ENCODE data around the gene HAUS5. TPM values are rescaled to one million over a fixed set of nuclear protein-coding genes. Genes with fewer than 3 reads are reported as not detected.

Gene HAUS5
- total RNA-seq (10 to 100 TPM; 37.3 to 39.3 TPM), polyA plus RNA-seq (6.7 TPM)

- Histone ChIP-seq H3K36me3 (ENCODE audit: insufficient read depth, low read length) (no peaks in the 10 kb centered on the region), H3K9me3 (ENCODE audit: low read length) (no peaks in the 10 kb centered on the region), H3K4me1 (ENCODE audit: insufficient read depth, low read length) (peaks cover 31% of the 10 kb centered on the region), H3K27me3 (ENCODE audit: insufficient read depth, low read length, poor library complexity, severe bottlenecking) (no peaks in the 10 kb centered on the region), H3K27ac (ENCODE audit: low read depth, low read length) (peak within 1 kb of the TSS; percentile 86), H3K4me3 (ENCODE audit: low read length) (peak within 1 kb of the TSS; percentile 91)
- POLR2A ChIA-PET, result interaction anchor here (0.6 to 1.0 kb wide), 2 partner anchors 31 to 35 kb away, joined by 3 read pairs; partner anchors contain the start of gene COX6B1
- Mint-ChIP-seq H3K27ac (peak within 1 kb of the TSS; percentile 54 to 95 (median 90)), H3K4me1 (peaks cover 25 to 41% (median 31%) of the 10 kb centered on the region in 3 donors), H3K36me3 (peaks cover 0 to 28% (median 6%) of the 10 kb centered on the region in 3 donors), H3K4me3 (peak within 1 kb of the TSS; percentile 84 to 95 (median 87)), H3K9me3 (peaks cover 0 to 4% (median 0%) of the 10 kb centered on the region in 5 donors), H3K27me3 (no peaks in the 10 kb centered on the region)
- CTCF ChIA-PET, result interaction anchor here (0.7 to 1.6 kb wide), 4 partner anchors 10 to 334 kb away, joined by 3 to 4 read pairs (median 3); no protein-coding TSS in a partner anchor
- DNase-seq, result peak; percentile 93 to 96 (median 94)
These were observed at the start of gene HAUS5 for GRCh38 chr19:35612559-35613321. Gene HAUS5, plus strand, starts transcription at chr19:35612735. Its CDS starts 60 bp downstream, at chr19:35612795.

- H3K27me3 ChIP-seq (ENCODE audit: insufficient read depth, low read length, poor library complexity, severe bottlenecking), result peaks cover 11% of the 10 kb centered on the region
- Mint-ChIP-seq H3K4me3 (no peak overlapping the region), H3K27ac (no peak overlapping the region), H3K4me1 (peaks cover 2 to 8% (median 3%) of the 10 kb centered on the region in 3 donors), H3K36me3 (no peaks in the 10 kb centered on the region), H3K27me3 (peaks cover 37 to 61% of the 10 kb centered on the region in 2 donors), H3K9me3 (no peaks in the 10 kb centered on the region)
- H3K4me1 ChIP-seq (ENCODE audit: insufficient read depth, low read length), result peaks cover 8% of the 10 kb centered on the region
- ChIA-PET POLR2A (no interaction called here), CTCF (no interaction called here)
- H3K36me3 ChIP-seq (ENCODE audit: insufficient read depth, low read length), result no peaks in the 10 kb centered on the region
- H3K4me3 ChIP-seq (ENCODE audit: low read length), result no peak overlapping the region
- H3K27ac ChIP-seq (ENCODE audit: low read depth, low read length), result no peak overlapping the region
- H3K9me3 ChIP-seq (ENCODE audit: low read length), result no peaks in the 10 kb centered on the region
- no peak for DNase-seq
These were observed 49.8 kb upstream of the HAUS5 start for GRCh38 chr19:35562776-35563175.

GRCh38 chr19:35563207-35563829, 49.2 kb upstream of the HAUS5 start, which contains the start of gene ATP4A:
Gene ATP4A, minus strand, starts transcription at chr19:35563658. Its CDS starts 29 bp downstream, at chr19:35563629.
- CTCF ChIA-PET, result no interaction called here
- Mint-ChIP-seq H3K27ac (no peak within 1 kb of the TSS), H3K4me3 (no peak within 1 kb of the TSS), H3K36me3 (no peaks in the 10 kb centered on the region), H3K27me3 (peaks cover 35 to 60% of the 10 kb centered on the region in 2 donors), H3K4me1 (peaks cover 0 to 5% (median 1%) of the 10 kb centered on the region in 3 donors), H3K9me3 (no peaks in the 10 kb centered on the region)
- no peak for DNase-seq
- H3K9me3 ChIP-seq (ENCODE audit: low read length), result no peaks in the 10 kb centered on the region
- H3K4me1 ChIP-seq (ENCODE audit: insufficient read depth, low read length), result peaks cover 3% of the 10 kb centered on the region
- H3K27ac ChIP-seq (ENCODE audit: low read depth, low read length), result no peak within 1 kb of the TSS
- H3K36me3 ChIP-seq (ENCODE audit: insufficient read depth, low read length), result no peaks in the 10 kb centered on the region
- POLR2A ChIA-PET, result no interaction called here
- no peak within 1 kb of the TSS for H3K4me3 ChIP-seq (ENCODE audit: low read length)
- H3K27me3 ChIP-seq (ENCODE audit: insufficient read depth, low read length, poor library complexity, severe bottlenecking), result peaks cover 11% of the 10 kb centered on the region

GRCh38 chr19:35565016-35565856, 47.3 kb upstream of the HAUS5 start:
- Histone ChIP-seq H3K4me1 (ENCODE audit: insufficient read depth, low read length) (no peaks in the 10 kb centered on the region), H3K36me3 (ENCODE audit: insufficient read depth, low read length) (no peaks in the 10 kb centered on the region), H3K27ac (ENCODE audit: low read depth, low read length) (no peak overlapping the region), H3K27me3 (ENCODE audit: insufficient read depth, low read length, poor library complexity, severe bottlenecking) (no peaks in the 10 kb centered on the region), H3K4me3 (ENCODE audit: low read length) (no peak overlapping the region), H3K9me3 (ENCODE audit: low read length) (no peaks in the 10 kb centered on the region)
- peaks cover 30 to 55% of the 10 kb centered on the region in 2 donors for H3K27me3 Mint-ChIP-seq
- no peaks in the 10 kb centered on the region for H3K36me3 Mint-ChIP-seq
- ChIA-PET POLR2A (no interaction called here), CTCF (interaction anchor here (0.6 to 0.7 kb wide), 2 partner anchors 55 to 498 kb away, joined by 3 to 5 read pairs; no protein-coding TSS in a partner anchor)
- H3K27ac Mint-ChIP-seq, result peak overlapping the region in 1 of 8 donors; percentile 35
- H3K4me1 Mint-ChIP-seq, result no peaks in the 10 kb centered on the region
- no peak overlapping the region for H3K4me3 Mint-ChIP-seq
- DNase-seq, result no peak
- H3K9me3 Mint-ChIP-seq, result peaks cover 0 to 4% (median 0%) of the 10 kb centered on the region in 5 donors

GRCh38 chr19:35566738-35567137, 45.8 kb upstream of the HAUS5 start:
- Histone ChIP-seq H3K4me1 (ENCODE audit: insufficient read depth, low read length) (no peaks in the 10 kb centered on the region), H3K9me3 (ENCODE audit: low read length) (no peaks in the 10 kb centered on the region), H3K27ac (ENCODE audit: low read depth, low read length) (no peak overlapping the region), H3K4me3 (ENCODE audit: low read length) (no peak overlapping the region), H3K27me3 (ENCODE audit: insufficient read depth, low read length, poor library complexity, severe bottlenecking) (no peaks in the 10 kb centered on the region), H3K36me3 (ENCODE audit: insufficient read depth, low read length) (no peaks in the 10 kb centered on the region)
- peaks cover 23 to 50% of the 10 kb centered on the region in 2 donors for H3K27me3 Mint-ChIP-seq
- DNase-seq, result no peak
- peaks cover 0 to 4% (median 0%) of the 10 kb centered on the region in 5 donors for H3K9me3 Mint-ChIP-seq
- CTCF ChIA-PET, result no interaction called here
- H3K36me3 Mint-ChIP-seq, result no peaks in the 10 kb centered on the region
- no peak overlapping the region for H3K27ac Mint-ChIP-seq
- no peak overlapping the region for H3K4me3 Mint-ChIP-seq
- POLR2A ChIA-PET, result no interaction called here
- H3K4me1 Mint-ChIP-seq, result no peaks in the 10 kb centered on the region

GRCh38 chr19:35569281-35569781, 43.2 kb upstream of the HAUS5 start:
- no peaks in the 10 kb centered on the region for H3K36me3 Mint-ChIP-seq
- no peak for DNase-seq
- H3K4me3 Mint-ChIP-seq, result no peak overlapping the region
- POLR2A ChIA-PET, result no interaction called here
- H3K9me3 Mint-ChIP-seq, result peaks cover 0 to 6% (median 4%) of the 10 kb centered on the region in 5 donors
- H3K9me3 ChIP-seq (ENCODE audit: low read length), result no peaks in the 10 kb centered on the region
- H3K27me3 Mint-ChIP-seq, result peaks cover 14 to 46% of the 10 kb centered on the region in 2 donors
- no peak overlapping the region for H3K27ac ChIP-seq (ENCODE audit: low read depth, low read length)
- H3K4me1 ChIP-seq (ENCODE audit: insufficient read depth, low read length), result no peaks in the 10 kb centered on the region
- no peaks in the 10 kb centered on the region for H3K4me1 Mint-ChIP-seq
- H3K36me3 ChIP-seq (ENCODE audit: insufficient read depth, low read length), result no peaks in the 10 kb centered on the region
- H3K4me3 ChIP-seq (ENCODE audit: low read length), result no peak overlapping the region
- CTCF ChIA-PET, result no interaction called here
- H3K27ac Mint-ChIP-seq, result no peak overlapping the region
- H3K27me3 ChIP-seq (ENCODE audit: insufficient read depth, low read length, poor library complexity, severe bottlenecking), result no peaks in the 10 kb centered on the region

GRCh38 chr19:35571406-35571965, 41.0 kb upstream of the HAUS5 start:
- Mint-ChIP-seq H3K27ac (no peak overlapping the region), H3K27me3 (peaks cover 13 to 48% of the 10 kb centered on the region in 2 donors), H3K9me3 (peaks cover 16 to 25% (median 20%) of the 10 kb centered on the region in 5 donors), H3K4me1 (no peaks in the 10 kb centered on the region), H3K36me3 (peaks cover 0 to 15% (median 0%) of the 10 kb centered on the region in 3 donors), H3K4me3 (no peak overlapping the region)
- ChIA-PET CTCF (no interaction called here), POLR2A (no interaction called here)
- H3K27me3 ChIP-seq (ENCODE audit: insufficient read depth, low read length, poor library complexity, severe bottlenecking), result no peaks in the 10 kb centered on the region
- H3K36me3 ChIP-seq (ENCODE audit: insufficient read depth, low read length), result no peaks in the 10 kb centered on the region
- no peaks in the 10 kb centered on the region for H3K4me1 ChIP-seq (ENCODE audit: insufficient read depth, low read length)
- no peak overlapping the region for H3K4me3 ChIP-seq (ENCODE audit: low read length)
- no peak overlapping the region for H3K27ac ChIP-seq (ENCODE audit: low read depth, low read length)
- no peak for DNase-seq
- H3K9me3 ChIP-seq (ENCODE audit: low read length), result peaks cover 5% of the 10 kb centered on the region
